ENCODE measurements around the gene CD163L1. TPM values are rescaled to one million over a fixed set of nuclear protein-coding genes. Genes with fewer than 3 reads are reported as not detected.

Gene CD163L1
- total RNA-seq, 4 donors from 2014 or later, result 0.32 to 4.7 (median 2.1) TPM

DNA sequence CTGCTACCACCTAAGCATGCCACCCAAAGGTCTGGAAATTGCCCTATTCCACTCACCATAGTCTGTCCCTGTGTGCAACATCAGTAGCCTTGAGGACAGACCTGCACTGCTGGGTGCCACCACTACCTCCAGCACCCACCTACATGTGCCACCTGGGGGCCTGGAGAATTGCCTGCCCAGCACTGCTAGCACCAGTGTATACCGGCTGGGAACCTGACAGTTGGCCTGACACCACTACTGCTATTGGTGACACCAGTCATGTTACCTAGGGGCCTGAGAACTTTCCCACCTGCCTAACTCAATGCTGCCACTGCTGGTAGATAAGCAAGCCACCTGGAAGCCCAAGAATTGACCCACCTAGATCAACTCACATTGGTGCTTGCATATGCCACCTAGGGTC is 60.8 kb downstream of the CD163L1 start:
- DNase-seq (ENCODE audit: low spot score in 2 of 2), result no peak
- Histone ChIP-seq H3K27ac (no peak overlapping the region), H3K4me3 (no peak overlapping the region), H3K4me1 (no peaks in the 10 kb centered on the region), H3K9me3 (peaks cover 5% of the 10 kb centered on the region), H3K27me3 (no peaks in the 10 kb centered on the region), H3K36me3 (no peaks in the 10 kb centered on the region)
- TF ChIP-seq CTCF (IDR thresholded peaks at IDR 0.05) (no peak), POLR2AphosphoS5 (IDR thresholded peaks at IDR 0.05) (no peak), POLR2A (IDR thresholded peaks at IDR 0.05) (no peak), EP300 (IDR thresholded peaks at IDR 0.05) (no peak)
- no CpG with 5 or more reads among the region's 1 CpG for WGBS

DNA sequence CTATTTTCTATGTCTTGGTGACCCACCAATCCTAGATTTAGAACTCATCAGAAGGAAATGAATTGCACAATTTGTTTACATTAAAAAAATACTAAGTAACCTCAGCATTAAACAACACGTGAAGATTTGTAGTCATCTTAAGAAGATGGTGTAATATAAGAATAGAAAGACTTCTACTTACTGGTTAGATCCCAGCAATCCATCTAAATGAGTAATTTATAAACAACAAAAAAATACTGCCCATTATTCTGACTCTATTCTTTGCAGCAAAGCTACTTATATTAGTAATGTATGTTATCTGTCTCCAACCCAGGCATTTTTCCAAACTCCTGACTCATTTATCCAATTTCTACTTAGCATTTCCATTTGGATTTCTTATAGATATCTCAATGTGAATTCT is 67.8 kb downstream of the CD163L1 start:
- no peak overlapping the region for H3K27ac ChIP-seq
- no peak overlapping the region for H3K4me3 ChIP-seq

GRCh38 chr12:7375145-7375543 is 68.8 kb downstream of the CD163L1 start:
- H3K27me3 ChIP-seq, result no peaks in the 10 kb centered on the region
- H3K27ac ChIP-seq, result no peak overlapping the region
- 60% methylated on average over 3 of the region's 3 CpGs for WGBS
- no peaks in the 10 kb centered on the region for H3K9me3 ChIP-seq
- no peaks in the 10 kb centered on the region for H3K4me1 ChIP-seq
- H3K36me3 ChIP-seq, result no peaks in the 10 kb centered on the region
- TF ChIP-seq POLR2AphosphoS5 (IDR thresholded peaks at IDR 0.05) (no peak), POLR2A (IDR thresholded peaks at IDR 0.05) (no peak)
- no peak overlapping the region for H3K4me3 ChIP-seq
- DNase-seq (ENCODE audit: low spot score in 2 of 2), result no peak

More for the DNA sequence above, 67.8 kb downstream of the CD163L1 start:
- no peaks in the 10 kb centered on the region for H3K9me3 ChIP-seq
- DNase-seq (ENCODE audit: low spot score in 2 of 2), result no peak
- WGBS, result 79% methylated on average over 1 of the region's 1 CpG
- TF ChIP-seq POLR2A (IDR thresholded peaks at IDR 0.05), result no peak
- TF ChIP-seq CTCF (IDR thresholded peaks at IDR 0.05), result no peak
- no peak for TF ChIP-seq POLR2AphosphoS5 (IDR thresholded peaks at IDR 0.05)
- no peak for TF ChIP-seq EP300 (IDR thresholded peaks at IDR 0.05)
- H3K4me1 ChIP-seq, result no peaks in the 10 kb centered on the region
- no peaks in the 10 kb centered on the region for H3K27me3 ChIP-seq
- H3K36me3 ChIP-seq, result no peaks in the 10 kb centered on the region

GRCh38 chr12:7374423-7375144 is 69.4 kb downstream of the CD163L1 start:
- 45% methylated on average over 17 of the region's 17 CpGs for WGBS
- Histone ChIP-seq H3K36me3 (no peaks in the 10 kb centered on the region), H3K4me1 (no peaks in the 10 kb centered on the region), H3K27ac (no peak overlapping the region), H3K9me3 (no peaks in the 10 kb centered on the region), H3K4me3 (no peak overlapping the region), H3K27me3 (no peaks in the 10 kb centered on the region)
- no peak for DNase-seq (ENCODE audit: low spot score in 2 of 2)
- no peak for TF ChIP-seq POLR2A (IDR thresholded peaks at IDR 0.05)
- no peak for TF ChIP-seq EP300 (IDR thresholded peaks at IDR 0.05)
- no peak for TF ChIP-seq CTCF (IDR thresholded peaks at IDR 0.05)

GRCh38 chr12:7373226-7373625 is 70.7 kb downstream of the CD163L1 start:
- TF ChIP-seq POLR2AphosphoS5 (IDR thresholded peaks at IDR 0.05), result no peak
- TF ChIP-seq EP300 (IDR thresholded peaks at IDR 0.05), result no peak
- Histone ChIP-seq H3K4me1 (no peaks in the 10 kb centered on the region), H3K9me3 (no peaks in the 10 kb centered on the region), H3K36me3 (no peaks in the 10 kb centered on the region), H3K4me3 (no peak overlapping the region), H3K27me3 (no peaks in the 10 kb centered on the region), H3K27ac (no peak overlapping the region)
- 63% methylated on average over 6 of the region's 6 CpGs for WGBS
- no peak for DNase-seq (ENCODE audit: low spot score in 2 of 2)

DNA sequence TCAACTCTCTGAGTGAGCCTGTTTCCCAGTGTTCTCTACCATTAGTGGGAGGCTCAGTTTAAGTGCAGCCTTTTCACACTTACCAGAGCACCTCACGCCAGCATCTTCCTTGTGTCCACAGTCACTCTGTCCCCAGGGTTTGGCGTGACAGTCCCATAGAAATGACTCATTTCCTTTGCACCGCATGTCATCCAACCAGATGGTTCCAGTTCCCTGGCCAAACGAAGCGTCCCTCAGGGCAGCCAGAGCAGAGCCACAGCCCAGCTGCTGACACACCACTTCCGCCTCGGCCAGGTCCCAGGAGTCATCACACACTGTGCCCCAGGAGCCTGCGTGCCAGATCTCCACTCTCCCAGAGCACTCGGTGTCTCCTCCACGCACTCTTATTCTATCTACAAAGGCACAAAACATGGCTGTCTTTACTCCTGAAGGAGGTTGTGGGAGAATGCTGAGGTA is 74.7 kb downstream of the CD163L1 start:
- peak; percentile 66 to 82 for DNase-seq (ENCODE audit: low spot score in 2 of 2)
- TF ChIP-seq EP300 (IDR thresholded peaks at IDR 0.05), result no peak
- TF ChIP-seq POLR2AphosphoS5 (IDR thresholded peaks at IDR 0.05), result no peak
- TF ChIP-seq CTCF (IDR thresholded peaks at IDR 0.05), result no peak
- TF ChIP-seq POLR2A (IDR thresholded peaks at IDR 0.05), result no peak
- H3K4me3 ChIP-seq, result no peak overlapping the region
- H3K9me3 ChIP-seq, result peaks cover 6% of the 10 kb centered on the region
- H3K27ac ChIP-seq, result no peak overlapping the region
- no peaks in the 10 kb centered on the region for H3K36me3 ChIP-seq
- no peaks in the 10 kb centered on the region for H3K4me1 ChIP-seq
- 57% methylated on average over 10 of the region's 10 CpGs for WGBS
- H3K27me3 ChIP-seq, result no peaks in the 10 kb centered on the region
